Measurements from ENCODE around the gene MAPKAPK2.
A peak's percentile ranks its signal among the peaks of the same experiment; 100 is the strongest.

The MAPKAPK2 gene

DNA sequence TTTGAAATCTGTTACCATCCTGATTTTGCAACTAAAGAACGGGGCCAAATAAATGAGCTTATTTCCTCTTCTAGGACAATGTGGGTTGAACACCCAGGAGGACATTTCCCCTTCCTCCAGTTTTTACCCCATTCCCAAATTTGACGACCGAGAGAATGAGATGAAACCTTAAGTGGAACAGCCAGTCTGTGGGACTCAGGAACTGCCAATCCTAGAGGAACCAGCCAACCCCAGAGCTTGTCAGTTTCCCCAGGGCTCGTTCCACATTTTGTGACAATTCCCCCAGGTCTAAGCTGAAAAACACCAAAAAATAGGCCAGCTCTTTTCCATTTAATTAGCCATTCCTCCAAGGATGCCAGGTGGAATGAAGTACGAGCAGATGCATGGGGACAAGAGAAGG is 21.3 kb upstream of the MAPKAPK2 start:
- no peaks in the 10 kb centered on the region for H4K20me1 ChIP-seq (ENCODE audit: insufficient read depth, low read length)
- 0 out of 2 replicates have a peak, but pooled peaks cover 7% of the 10 kb centered on the region for H3K27me3 ChIP-seq (replicated peaks; ENCODE audit: insufficient read depth, low read length)
- H3K4me3 ChIP-seq (ENCODE audit: low read length) = no peak overlapping the region
- no peak overlapping the region for H3K27ac ChIP-seq (ENCODE audit: low read length)
- H2AFZ ChIP-seq (ENCODE audit: low read length) = no peak overlapping the region
- no peak overlapping the region for H3K4me2 ChIP-seq (ENCODE audit: low read depth, low read length)
- no peaks in the 10 kb centered on the region for H3K36me3 ChIP-seq (replicated peaks; ENCODE audit: insufficient read depth, low read length)
- no peak for DNase-seq
- no peak for TF ChIP-seq EZH2phosphoT487 (IDR thresholded peaks at IDR 0.05; ENCODE audit: low read length)
- TF ChIP-seq, protein P1, sequence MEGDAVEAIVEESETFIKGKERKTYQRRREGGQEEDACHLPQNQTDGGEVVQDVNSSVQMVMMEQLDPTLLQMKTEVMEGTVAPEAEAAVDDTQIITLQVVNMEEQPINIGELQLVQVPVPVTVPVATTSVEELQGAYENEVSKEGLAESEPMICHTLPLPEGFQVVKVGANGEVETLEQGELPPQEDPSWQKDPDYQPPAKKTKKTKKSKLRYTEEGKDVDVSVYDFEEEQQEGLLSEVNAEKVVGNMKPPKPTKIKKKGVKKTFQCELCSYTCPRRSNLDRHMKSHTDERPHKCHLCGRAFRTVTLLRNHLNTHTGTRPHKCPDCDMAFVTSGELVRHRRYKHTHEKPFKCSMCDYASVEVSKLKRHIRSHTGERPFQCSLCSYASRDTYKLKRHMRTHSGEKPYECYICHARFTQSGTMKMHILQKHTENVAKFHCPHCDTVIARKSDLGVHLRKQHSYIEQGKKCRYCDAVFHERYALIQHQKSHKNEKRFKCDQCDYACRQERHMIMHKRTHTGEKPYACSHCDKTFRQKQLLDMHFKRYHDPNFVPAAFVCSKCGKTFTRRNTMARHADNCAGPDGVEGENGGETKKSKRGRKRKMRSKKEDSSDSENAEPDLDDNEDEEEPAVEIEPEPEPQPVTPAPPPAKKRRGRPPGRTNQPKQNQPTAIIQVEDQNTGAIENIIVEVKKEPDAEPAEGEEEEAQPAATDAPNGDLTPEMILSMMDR (IDR thresholded peaks at IDR 0.05; ENCODE audit: low read length) = no peak
- no peak overlapping the region for H3K9ac ChIP-seq (ENCODE audit: low read length)
- no peaks in the 10 kb centered on the region for H3K9me2 ChIP-seq (replicated peaks; ENCODE audit: insufficient read depth, low read length)
- H3F3A ChIP-seq (ENCODE audit: insufficient read depth, low read length) = no peaks in the 10 kb centered on the region
- H3K79me2 ChIP-seq (ENCODE audit: low read length) = no peaks in the 10 kb centered on the region
- no peaks in the 10 kb centered on the region for H3K9me3 ChIP-seq (replicated peaks; ENCODE audit: insufficient read depth, low read length)
- 0 out of 2 replicates have a peak, but pooled peaks cover 10% of the 10 kb centered on the region for H3K4me1 ChIP-seq (ENCODE audit: low read length)

DNA sequence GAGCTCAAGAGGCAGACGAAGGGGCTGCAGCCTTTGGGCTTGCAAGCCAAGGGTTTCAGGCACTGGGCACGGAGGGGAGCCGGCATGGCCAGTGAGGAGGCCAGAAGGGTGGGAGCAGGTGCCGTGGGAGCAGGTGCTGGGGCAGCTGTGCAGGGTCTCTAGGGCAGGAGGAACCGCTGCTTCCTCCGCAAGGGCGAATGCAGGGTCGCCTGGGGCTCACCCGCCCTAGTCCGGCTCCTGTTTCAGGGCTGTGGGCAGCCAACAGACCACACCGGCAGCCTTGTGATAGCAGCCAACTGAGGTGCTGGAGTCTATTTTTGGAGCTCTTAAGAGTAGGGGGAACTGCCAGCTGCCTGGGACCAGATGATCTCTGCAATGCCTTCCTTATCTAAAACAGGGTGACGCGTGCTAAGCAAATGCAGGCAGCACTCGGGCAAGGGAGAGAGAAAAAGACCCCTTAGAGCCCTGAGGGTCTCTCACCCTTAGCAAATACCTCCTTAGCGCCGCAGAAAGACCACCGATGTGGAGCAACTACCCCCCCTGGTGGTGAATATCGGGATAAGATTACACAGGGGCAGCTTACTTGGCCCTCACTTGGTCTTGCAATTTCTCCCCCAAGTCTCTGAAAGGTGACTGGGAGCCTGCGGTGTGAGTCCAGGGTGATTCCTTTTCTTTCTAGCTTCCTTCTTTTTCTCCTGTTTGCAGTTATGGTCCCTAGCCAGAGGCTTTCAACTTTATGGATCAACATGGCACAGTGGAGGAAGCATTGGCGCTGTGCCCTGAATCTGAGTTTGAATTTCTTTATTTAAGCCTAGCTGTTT is 20.7 kb upstream of the MAPKAPK2 start:
- no peaks in the 10 kb centered on the region for H3K36me3 ChIP-seq (replicated peaks; ENCODE audit: insufficient read depth, low read length)
- DNase-seq = peak; percentile 76
- H3K4me3 ChIP-seq (ENCODE audit: low read length) = no peak overlapping the region
- H3K9ac ChIP-seq (ENCODE audit: low read length) = no peak overlapping the region
- no peaks in the 10 kb centered on the region for H3F3A ChIP-seq (ENCODE audit: insufficient read depth, low read length)
- peak overlapping the region; percentile 43 for H3K4me2 ChIP-seq (ENCODE audit: low read depth, low read length)
- 0 out of 2 replicates have a peak, but pooled peaks cover 7% of the 10 kb centered on the region for H3K27me3 ChIP-seq (replicated peaks; ENCODE audit: insufficient read depth, low read length)
- H3K27ac ChIP-seq (ENCODE audit: low read length) = no peak overlapping the region
- TF ChIP-seq, protein P1 (IDR thresholded peaks at IDR 0.05; ENCODE audit: low read length) = peak; percentile 98
- no peak for TF ChIP-seq EZH2 (optimal IDR thresholded peaks at IDR 0.05; ENCODE audit: low read depth, low read length)
- H3K9me3 ChIP-seq (replicated peaks; ENCODE audit: insufficient read depth, low read length) = no peaks in the 10 kb centered on the region
- H3K4me1 ChIP-seq (ENCODE audit: low read length) = 0 out of 2 replicates have a peak, but pooled peaks cover 5% of the 10 kb centered on the region
- no peaks in the 10 kb centered on the region for H4K20me1 ChIP-seq (ENCODE audit: insufficient read depth, low read length)
- H3K79me2 ChIP-seq (ENCODE audit: low read length) = no peaks in the 10 kb centered on the region
- H2AFZ ChIP-seq (ENCODE audit: low read length) = peak overlapping the region; percentile 33; the same call in 1 of the 2 replicates
- H3K9me2 ChIP-seq (replicated peaks; ENCODE audit: insufficient read depth, low read length) = no peaks in the 10 kb centered on the region

DNA sequence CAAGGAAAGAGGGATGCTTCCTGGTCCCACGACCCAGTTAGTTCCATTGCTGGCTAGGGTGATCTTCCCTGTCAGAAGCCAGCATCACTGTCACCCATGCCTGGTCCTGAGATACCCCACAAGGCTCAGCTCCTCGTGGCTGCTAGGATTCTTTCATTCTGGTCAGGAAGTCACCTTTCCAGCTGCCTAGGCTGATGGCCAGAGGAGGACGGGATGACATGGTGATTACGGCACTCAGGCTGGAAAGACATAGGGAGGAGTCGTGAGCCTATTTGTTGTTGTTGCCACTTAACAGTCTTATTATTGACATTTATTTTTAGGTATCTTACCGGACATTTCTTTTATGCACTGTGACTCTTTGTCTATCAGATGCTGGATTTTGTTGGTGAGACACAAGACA is 20.0 kb upstream of the MAPKAPK2 start:
- no peak overlapping the region for H3K9ac ChIP-seq (ENCODE audit: low read length)
- no peaks in the 10 kb centered on the region for H3F3A ChIP-seq (ENCODE audit: insufficient read depth, low read length)
- H3K4me1 ChIP-seq (ENCODE audit: low read length) = 0 out of 2 replicates have a peak, but pooled peaks cover 5% of the 10 kb centered on the region
- DNase-seq = no peak
- no peak overlapping the region for H2AFZ ChIP-seq (ENCODE audit: low read length)
- H3K9me3 ChIP-seq (replicated peaks; ENCODE audit: insufficient read depth, low read length) = no peaks in the 10 kb centered on the region
- TF ChIP-seq, protein P1 (IDR thresholded peaks at IDR 0.05; ENCODE audit: low read length) = no peak
- no peak for TF ChIP-seq EZH2phosphoT487 (IDR thresholded peaks at IDR 0.05; ENCODE audit: low read length)
- TF ChIP-seq EZH2 (optimal IDR thresholded peaks at IDR 0.05; ENCODE audit: low read depth, low read length) = no peak
- H3K27me3 ChIP-seq (replicated peaks; ENCODE audit: insufficient read depth, low read length) = 0 out of 2 replicates have a peak, but pooled peaks cover 7% of the 10 kb centered on the region
- H3K36me3 ChIP-seq (replicated peaks; ENCODE audit: insufficient read depth, low read length) = no peaks in the 10 kb centered on the region
- H3K4me3 ChIP-seq (ENCODE audit: low read length) = no peak overlapping the region
- no peaks in the 10 kb centered on the region for H4K20me1 ChIP-seq (ENCODE audit: insufficient read depth, low read length)
- no peak overlapping the region for H3K4me2 ChIP-seq (ENCODE audit: low read depth, low read length)
- H3K27ac ChIP-seq (ENCODE audit: low read length) = no peak overlapping the region
- no peaks in the 10 kb centered on the region for H3K79me2 ChIP-seq (ENCODE audit: low read length)
- H3K9me2 ChIP-seq (replicated peaks; ENCODE audit: insufficient read depth, low read length) = no peaks in the 10 kb centered on the region

All from MM.1S (cell line).